Daoy (cell line): Measurements from ENCODE around the gene NCKAP5. TPM values are rescaled to one million over a fixed set of nuclear protein-coding genes. Genes with fewer than 3 reads are reported as not detected.
A peak's percentile ranks its signal among the peaks of the same experiment; 100 is the strongest.

Source experiments
- DNase-seq: peaks from one replicate; pipeline ENCODE4 v3.0.0-alpha.2; 2015; ENCODE audit warnings: low read depth
- total RNA-seq: library from RNA; depleted of rRNA; stranded (reverse); fragments of >200 nt; shearing (Covaris generic); gene quantifications from 2 replicates; pipeline ENCODE4 v1.2.3, GENCODE V29; 2014

The NCKAP5 gene
- total RNA-seq, 1 experiment from 2014 or later: 8.4 TPM

- DNase-seq: no peak
Measured at GRCh38 chr2:132881546-132881945, 686.7 kb downstream of the NCKAP5 start.

DNA sequence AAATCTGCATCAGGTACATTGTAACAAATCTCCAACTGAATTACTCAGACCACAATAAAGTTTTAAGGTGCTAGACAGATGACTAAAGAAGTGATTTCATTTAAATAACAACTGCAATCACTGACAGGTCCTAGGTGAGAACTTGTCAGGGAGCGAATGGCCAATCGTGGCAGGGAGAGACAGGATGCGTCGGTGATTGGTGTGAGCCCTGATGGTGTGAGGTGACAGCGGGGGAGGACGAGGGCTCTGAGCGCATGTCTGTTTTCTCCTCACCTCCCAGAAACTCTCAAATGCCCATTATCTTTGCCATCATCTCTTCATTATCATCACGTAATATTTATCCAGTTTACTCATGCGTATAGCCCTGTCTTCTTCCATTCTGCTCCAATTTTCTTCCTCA, 690.3 kb downstream of the NCKAP5 start:
- DNase-seq: no peak

- no peak for DNase-seq
Measured at GRCh38 chr2:132876745-132877391, 691.4 kb downstream of the NCKAP5 start.

GRCh38 chr2:132875193-132875592, 693.1 kb downstream of the NCKAP5 start:
- no peak for DNase-seq

DNA sequence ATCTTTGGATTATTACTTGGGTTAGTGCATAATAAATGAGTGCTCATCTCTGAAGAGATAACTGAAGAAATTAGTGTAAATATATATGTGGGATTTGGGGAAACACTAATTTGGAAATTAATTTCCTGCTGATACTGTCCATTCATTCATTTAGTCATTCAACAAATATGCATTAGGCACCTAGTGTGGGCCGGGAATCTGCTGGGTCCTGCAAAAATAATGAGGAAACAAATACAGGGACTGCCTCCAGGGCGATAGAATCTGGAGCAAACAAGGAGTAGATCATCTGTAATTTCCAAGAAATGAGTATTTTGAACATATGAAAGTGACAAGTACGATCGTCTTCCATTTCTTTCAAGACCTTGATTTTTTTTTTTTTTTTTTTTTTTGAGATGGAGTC, 694.5 kb downstream of the NCKAP5 start:
- no peak for DNase-seq

- DNase-seq: no peak
Measured at GRCh38 chr2:132871831-132872230, 696.4 kb downstream of the NCKAP5 start.

GRCh38 chr2:132863961-132864360, 704.3 kb downstream of the NCKAP5 start:
- DNase-seq: no peak

GRCh38 chr2:132860220-132860619, 708.0 kb downstream of the NCKAP5 start:
- no peak for DNase-seq

DNA sequence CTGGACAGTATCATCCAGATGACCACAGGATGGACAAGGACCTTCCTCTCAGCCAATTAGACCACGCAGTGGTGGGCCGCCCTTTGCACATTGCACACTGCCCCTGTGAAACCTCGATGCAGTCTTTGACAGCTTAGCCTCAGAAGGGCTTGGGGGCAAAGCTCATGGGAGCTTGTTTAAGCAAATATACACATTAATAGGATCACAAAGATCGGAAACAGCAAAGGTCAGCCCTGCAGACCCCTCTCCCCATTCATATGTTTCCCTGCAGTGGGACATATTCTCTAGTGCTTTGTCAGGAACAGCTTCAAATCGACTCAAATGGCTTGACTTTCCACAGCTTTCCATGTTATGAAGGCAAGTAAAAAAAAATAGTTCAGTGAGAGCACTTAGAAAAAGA, 708.7 kb downstream of the NCKAP5 start:
- DNase-seq: no peak

GRCh38 chr2:132857319-132857718, 710.9 kb downstream of the NCKAP5 start:
- no peak for DNase-seq

DNA sequence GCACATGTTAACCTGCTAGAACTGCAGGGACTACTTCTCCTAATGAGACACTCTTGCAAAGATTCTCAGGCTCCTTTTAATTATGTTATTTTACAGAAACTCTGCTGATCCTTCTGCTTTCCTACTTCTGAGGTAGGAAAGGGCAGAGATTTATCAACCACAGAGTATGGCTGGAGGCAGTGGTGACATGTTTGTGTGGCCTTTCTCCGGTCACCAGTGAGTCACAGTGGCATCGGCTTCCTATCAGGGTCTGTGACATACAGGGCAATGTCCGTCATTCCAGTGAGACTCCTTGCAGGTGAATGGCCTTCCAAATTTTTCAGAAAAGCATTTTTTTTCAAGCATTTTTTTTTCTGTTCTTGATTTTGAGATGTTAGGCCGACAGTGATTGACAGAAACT, 717.6 kb downstream of the NCKAP5 start:
- no peak for DNase-seq

DNA sequence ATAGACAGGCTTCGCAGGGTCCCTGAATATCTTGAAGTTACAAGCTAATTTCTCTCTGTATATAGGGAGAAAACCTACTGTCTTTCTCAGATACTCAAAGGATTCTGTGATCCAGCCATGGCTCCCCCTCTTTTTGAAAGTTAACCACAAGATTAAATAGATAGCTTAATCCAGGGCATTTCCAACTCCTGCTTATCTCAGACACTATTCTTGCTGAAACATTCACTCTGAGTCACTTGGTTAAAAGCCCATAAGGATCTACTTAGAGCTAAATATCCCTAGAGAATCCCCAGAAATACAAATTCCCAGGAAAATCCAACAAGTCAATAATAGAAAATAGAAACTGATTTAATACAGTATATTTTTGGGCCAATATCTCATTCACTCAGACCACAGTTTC, 719.1 kb downstream of the NCKAP5 start:
- peak; percentile 31 for DNase-seq

DNA sequence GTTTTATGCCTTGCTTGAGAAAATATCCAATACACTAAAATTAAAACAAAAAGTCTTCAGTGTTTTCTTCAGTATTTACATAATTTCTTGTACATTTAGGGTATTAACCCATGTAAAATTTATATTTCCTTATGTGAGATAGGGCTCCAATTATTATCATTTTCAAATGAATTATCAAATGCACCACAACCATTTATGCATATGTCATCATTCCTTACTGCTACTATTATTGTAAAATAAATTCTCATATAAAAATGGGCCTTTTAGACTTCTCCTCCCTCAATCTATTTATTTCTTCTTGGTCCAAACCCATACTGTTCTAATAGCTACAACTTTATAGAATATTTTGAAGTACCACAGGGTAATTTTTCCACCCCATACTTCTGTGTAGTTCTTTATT, 722.9 kb downstream of the NCKAP5 start:
- DNase-seq: no peak

DNA sequence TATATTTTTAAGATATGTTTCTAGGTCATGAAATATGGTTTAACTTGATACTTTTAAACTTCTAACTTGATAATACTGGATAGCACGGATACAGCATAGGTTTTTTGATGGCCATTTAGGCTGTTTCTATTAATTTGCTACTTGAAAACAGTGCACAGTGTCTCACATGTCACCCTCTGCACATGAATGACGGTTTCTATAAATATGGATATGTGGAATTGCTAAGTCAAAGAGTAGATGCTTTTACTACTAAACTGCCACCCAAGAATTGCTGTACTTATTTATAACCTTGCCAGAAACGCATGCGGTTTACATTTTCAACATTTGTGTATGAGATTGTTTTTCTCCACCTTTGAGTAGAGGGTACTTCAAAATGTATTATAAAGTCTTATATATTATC, 723.7 kb downstream of the NCKAP5 start:
- DNase-seq: no peak

DNA sequence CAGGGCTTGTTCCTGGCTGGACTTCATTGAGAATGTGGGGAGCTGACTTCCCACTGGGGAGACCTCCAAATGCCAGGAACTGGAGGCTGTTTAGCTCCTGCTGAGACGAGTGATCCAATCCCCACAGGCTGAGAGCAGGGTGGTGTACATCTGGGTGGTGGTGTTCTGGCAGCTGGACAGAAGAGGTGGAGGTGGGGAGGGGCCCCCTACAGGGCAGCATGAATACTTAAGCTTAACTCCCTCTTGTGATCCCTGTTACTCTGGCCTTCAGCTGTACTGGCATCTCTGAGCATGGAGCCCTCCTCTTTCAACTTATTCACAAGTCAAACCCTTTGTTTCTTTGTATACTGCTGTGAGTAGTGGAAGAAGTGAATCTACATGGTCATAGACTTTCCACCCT, 730.5 kb downstream of the NCKAP5 start:
- no peak for DNase-seq

- no peak for DNase-seq
Measured at GRCh38 chr2:132830321-132830827, 737.9 kb downstream of the NCKAP5 start.

DNA sequence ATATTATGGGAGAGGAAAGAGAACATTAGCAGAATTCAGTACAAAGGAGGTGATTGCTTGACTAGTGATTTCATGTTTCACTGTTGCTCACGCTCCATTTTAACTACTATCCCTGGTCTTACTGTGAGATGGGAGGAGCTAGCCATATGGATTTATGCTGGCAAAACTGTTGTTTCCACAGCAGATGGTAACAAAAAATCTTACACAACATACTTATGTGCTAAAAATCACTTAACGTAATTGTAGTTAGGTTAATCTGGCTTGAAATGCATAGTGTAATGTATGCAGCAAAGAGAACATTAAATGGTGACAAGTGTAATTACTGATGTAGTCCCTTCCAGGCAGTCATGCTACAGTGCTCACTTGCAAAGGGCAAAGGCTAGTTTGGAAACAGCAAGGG, 742.7 kb downstream of the NCKAP5 start:
- no peak for DNase-seq

DNA sequence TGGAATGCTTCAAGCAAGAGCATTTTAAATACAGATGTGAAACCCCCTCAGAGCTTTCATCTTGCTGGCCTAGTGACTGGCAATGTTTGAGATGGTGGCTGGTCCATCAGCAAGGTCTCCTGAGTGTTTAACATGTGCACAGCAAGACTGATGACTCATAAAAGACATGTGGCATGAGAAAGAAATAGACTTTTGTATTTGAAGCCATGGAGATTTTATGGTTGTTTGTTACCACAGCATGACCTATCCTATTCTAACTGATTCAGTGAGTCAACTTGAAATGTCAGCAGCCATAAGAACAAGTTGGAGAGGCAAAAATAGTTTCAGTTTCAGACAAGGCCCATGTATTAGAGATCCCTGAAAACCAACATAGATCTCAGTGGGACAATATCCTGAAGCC, 743.5 kb downstream of the NCKAP5 start:
- peak; percentile 49 for DNase-seq

DNA sequence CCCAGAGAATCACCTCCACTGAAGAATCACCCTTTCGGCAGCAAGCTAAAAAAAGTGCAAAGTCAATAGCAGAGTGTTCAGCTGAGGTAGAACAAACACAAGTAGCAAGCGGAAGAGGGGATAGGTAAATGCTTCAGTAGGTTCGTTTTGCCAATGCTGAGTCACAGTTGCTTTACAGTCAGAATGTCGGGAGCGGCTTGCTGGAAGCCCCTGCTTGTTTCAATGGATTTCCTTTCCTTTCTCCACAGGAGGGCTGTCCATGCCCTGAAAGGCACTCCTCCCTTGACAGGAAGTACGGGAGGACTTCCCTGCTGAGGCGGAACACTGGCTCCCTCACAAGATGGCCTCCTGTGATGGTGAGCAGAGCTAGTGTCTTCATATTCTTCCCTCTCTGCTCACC, 752.0 kb downstream of the NCKAP5 start:
- DNase-seq: no peak

- peak; percentile 58 for DNase-seq
Measured at GRCh38 chr2:132815516-132815915, 752.7 kb downstream of the NCKAP5 start.

DNA sequence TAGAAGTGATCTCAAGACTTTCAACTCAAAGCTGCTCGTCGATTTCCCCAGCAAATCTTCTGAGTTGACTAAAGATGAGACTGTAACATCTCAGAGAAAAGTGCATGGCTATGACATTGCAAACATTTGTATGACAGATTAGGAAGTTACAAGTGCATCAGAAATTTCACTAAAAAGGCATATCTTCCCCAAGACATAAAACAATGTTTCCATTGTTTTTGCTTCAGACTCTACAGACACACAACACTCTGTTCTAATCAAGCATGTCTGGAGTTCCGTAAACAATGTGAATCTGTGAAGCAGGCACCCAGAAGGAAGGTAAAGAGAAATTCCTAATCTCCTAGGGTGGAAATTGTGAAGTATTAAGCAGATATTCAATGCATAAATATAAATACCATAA, 753.6 kb downstream of the NCKAP5 start:
- no peak for DNase-seq

- DNase-seq: no peak
Measured at GRCh38 chr2:132813422-132813821, 754.8 kb downstream of the NCKAP5 start.

GRCh38 chr2:132811148-132811915, 756.9 kb downstream of the NCKAP5 start:
- no peak for DNase-seq
